ENCODE data around the gene CNIH4.
"Not testable (repeated sequence)": the region's sequence is repeated elsewhere in the genome, so short reads cannot be mapped to it uniquely, and the experiment has no call there.

Gene CNIH4

GRCh38 chr1:224404916-224405603 is 48.4 kb downstream of the CNIH4 start:
- DNase-seq, result no peak

DNA sequence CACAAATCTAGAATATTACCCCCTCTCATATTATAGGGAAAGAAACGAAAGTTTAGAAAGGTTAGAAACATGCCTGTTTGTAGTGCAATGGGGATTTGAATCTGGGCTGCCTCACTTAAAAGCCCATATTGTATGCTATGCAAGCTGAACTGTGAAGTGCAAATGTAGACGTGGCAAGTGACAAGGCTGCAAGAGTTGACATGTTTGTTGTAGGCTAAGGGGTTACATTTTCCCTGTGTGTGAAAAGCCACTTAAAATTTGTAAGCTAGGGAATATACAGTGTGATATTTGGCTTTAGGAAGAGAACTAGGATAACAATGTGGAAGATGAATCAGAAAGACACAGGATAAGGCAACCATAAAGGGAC is 48.9 kb downstream of the CNIH4 start:
- DNase-seq, result no peak

DNA sequence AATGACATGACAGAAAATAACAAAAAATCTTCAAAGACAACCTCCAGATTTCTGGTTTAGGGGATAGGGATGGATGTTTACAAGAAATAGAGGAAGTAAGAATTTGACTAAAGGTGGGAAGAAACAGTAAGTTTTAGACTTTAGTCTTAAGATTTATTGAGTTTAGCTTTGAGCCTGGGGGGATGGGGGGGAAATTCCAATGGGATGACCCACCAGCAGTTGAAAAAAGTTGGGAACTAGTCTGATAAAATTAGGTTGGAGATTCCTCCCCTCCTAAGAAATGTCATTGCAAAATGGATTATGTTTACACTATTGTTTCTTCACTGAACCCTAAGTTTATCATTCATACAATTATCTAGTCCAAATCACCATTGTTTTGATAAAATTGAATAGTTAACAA is 49.5 kb downstream of the CNIH4 start:
- DNase-seq, result no peak

- no peak for DNase-seq
Measured at GRCh38 chr1:224407571-224408293, 51.1 kb downstream of the CNIH4 start.

GRCh38 chr1:224408294-224408590 is 51.6 kb downstream of the CNIH4 start:
- no peak for DNase-seq

DNA sequence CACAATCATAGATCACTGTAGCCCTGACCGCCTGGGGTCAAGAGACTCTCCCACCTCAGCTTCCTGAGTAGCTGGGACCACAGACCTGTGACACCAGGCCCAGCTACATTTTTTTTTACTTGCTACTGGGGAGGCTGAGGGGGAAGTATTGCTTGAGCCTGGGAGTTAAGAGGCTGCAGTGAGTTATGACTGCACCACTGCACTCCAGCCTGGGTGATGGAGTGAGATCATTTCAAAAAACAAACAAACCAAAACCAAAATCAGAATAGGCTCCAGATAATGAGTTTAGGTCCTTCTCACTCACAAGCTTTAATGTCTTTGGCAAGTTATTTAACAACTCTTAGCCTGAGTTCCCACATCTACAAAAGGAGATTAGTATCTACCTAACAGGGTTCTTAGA is 55.1 kb downstream of the CNIH4 start:
- no peak for DNase-seq

- DNase-seq, result no peak
Measured at GRCh38 chr1:224420106-224420505, 63.4 kb downstream of the CNIH4 start.

DNA sequence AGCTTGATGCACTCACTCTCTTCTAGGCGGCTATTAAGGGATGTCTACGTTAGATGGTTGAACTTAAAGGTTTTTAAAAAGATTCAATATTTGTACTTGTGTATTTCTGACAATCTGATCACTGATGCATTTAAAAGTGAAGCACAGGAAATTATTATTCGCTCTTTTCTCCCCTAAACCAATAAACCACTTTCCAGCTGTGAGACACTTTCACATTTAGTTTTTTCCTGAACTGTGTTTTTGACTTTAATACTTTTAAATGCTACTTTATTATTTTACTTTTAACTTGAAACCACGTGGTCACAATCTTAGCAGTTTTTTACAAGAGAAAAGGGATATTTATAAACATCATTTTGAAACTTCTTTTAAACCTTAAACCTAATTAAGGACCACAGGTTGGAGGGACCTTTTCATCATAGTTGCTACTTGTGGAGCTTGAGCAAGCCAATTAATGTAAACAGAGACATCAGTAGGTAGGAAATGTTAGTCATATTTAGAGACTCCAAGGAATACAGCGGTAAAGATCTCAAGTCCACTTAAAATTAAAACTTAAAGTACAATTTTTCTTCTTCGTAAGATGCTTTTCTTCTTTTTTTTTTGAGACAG is 68.7 kb downstream of the CNIH4 start:
- DNase-seq, result no peak

DNA sequence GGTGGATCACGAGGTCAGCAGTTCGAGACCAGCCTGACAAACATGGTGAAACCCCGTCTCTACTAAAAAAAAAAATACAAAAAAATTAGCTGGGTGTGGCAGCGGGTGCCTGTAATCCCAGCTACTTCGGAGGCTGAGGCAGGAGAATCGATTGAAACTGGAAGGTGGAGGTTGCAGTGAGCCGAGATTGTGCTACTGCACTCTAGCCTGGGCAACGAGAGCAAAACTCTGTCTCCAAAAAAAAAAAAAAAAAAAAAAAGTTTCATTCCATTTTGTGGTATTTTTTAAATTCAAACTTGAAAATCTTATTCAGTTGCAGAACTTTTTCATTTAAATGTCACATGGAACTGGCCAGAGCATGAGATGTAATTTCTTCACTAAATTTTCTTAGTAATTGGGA is 70.2 kb downstream of the CNIH4 start:
- DNase-seq, result not testable (repeated sequence)

- DNase-seq, result no peak
Measured at GRCh38 chr1:224427346-224427745, 70.7 kb downstream of the CNIH4 start.

DNA sequence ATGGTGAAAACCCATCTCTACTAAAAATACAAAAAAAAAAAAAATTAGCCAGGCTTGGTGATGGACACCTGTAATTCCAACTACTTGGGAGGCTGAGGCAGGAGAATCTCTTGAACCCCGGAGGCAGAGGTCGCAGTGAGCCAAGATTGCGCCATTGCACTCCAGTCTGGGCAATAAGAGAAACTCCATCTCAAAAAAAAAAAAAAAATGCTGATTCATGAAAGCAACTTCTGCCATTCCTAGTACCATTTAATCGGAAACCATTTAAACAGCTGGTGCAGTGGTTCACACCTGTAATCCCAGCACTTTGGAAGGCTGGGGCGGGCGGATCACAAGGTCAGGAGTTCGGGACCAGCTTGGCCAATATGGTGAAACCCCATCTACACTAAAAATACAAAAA is 72.0 kb downstream of the CNIH4 start:
- not testable (repeated sequence) for DNase-seq
